GM21529 (cell line): ENCODE measurements around the gene TMEM11.

ENCODE experiments used
- ATAC-seq: cut with Tn5 transposase; IDR thresholded peaks from one replicate; pipeline ENCODE4 v1.9.1; 2021; ENCODE audit not compliant: unreplicated experiment

Gene TMEM11

GRCh38 chr17:21186399-21187187 is 27.4 kb downstream of the TMEM11 start:
- ATAC-seq, result no peak

- no peak for ATAC-seq
Measured at GRCh38 chr17:21185061-21185460, 28.9 kb downstream of the TMEM11 start.

- no peak for ATAC-seq
Measured at GRCh38 chr17:21184570-21184969, 29.4 kb downstream of the TMEM11 start.

GRCh38 chr17:21183468-21183867 is 30.5 kb downstream of the TMEM11 start:
- no peak for ATAC-seq

- ATAC-seq, result no peak
Measured at GRCh38 chr17:21177854-21178600, 35.9 kb downstream of the TMEM11 start.

- no peak for ATAC-seq
Measured at GRCh38 chr17:21177401-21177800, 36.6 kb downstream of the TMEM11 start.

GRCh38 chr17:21176773-21177395 is 37.1 kb downstream of the TMEM11 start:
- no peak for ATAC-seq

- no peak for ATAC-seq
Measured at GRCh38 chr17:21174713-21175112, 39.2 kb downstream of the TMEM11 start.

- ATAC-seq, result no peak
Measured at GRCh38 chr17:21174186-21174585, 39.8 kb downstream of the TMEM11 start.

- ATAC-seq, result no peak
Measured at GRCh38 chr17:21173543-21173942, 40.4 kb downstream of the TMEM11 start.

GRCh38 chr17:21172846-21173245 is 41.1 kb downstream of the TMEM11 start:
- no peak for ATAC-seq

- ATAC-seq, result no peak
Measured at GRCh38 chr17:21171970-21172510, 41.9 kb downstream of the TMEM11 start.

GRCh38 chr17:21171309-21171922 is 42.5 kb downstream of the TMEM11 start:
- peak; percentile 81 for ATAC-seq

GRCh38 chr17:21170809-21171208 is 43.2 kb downstream of the TMEM11 start:
- no peak for ATAC-seq

- no peak for ATAC-seq
Measured at GRCh38 chr17:21169496-21169895, 44.5 kb downstream of the TMEM11 start.

GRCh38 chr17:21168555-21168865 is 45.5 kb downstream of the TMEM11 start:
- no peak for ATAC-seq

GRCh38 chr17:21167303-21167702 is 46.7 kb downstream of the TMEM11 start:
- ATAC-seq, result no peak

- ATAC-seq, result no peak
Measured at GRCh38 chr17:21166595-21167210, 47.3 kb downstream of the TMEM11 start.

GRCh38 chr17:21165922-21166594 is 47.9 kb downstream of the TMEM11 start:
- ATAC-seq, result no peak

- no peak for ATAC-seq
Measured at GRCh38 chr17:21164620-21165019, 49.3 kb downstream of the TMEM11 start.
